ENCODE measurements around the gene ERBB3. TPM values are rescaled to one million over a fixed set of nuclear protein-coding genes. Genes with fewer than 3 reads are reported as not detected.

ERBB3 gene
- total RNA-seq, 1 experiment from 2014 or later = 170 TPM

- no peak overlapping the region for H3K4me3 Mint-ChIP-seq (ENCODE audit: low read depth, unreplicated experiment)
- H3K27ac Mint-ChIP-seq (ENCODE audit: unreplicated experiment) = no peak overlapping the region
- H3K9me3 Mint-ChIP-seq (ENCODE audit: low read depth, unreplicated experiment) = no peaks in the 10 kb centered on the region
- peaks cover 21% of the 10 kb centered on the region for H3K4me1 Mint-ChIP-seq (ENCODE audit: low read depth, unreplicated experiment)
- CTCF ChIA-PET = no interaction called here
- intact Hi-C loops (cut with micrococcal nuclease; ENCODE audit: unreplicated experiment) = no loop called here
- no TSS peak for BruUV-seq (replicated peaks)
- DNase-seq = peak; percentile 39
- H3K27me3 Mint-ChIP-seq (ENCODE audit: unreplicated experiment) = no peaks in the 10 kb centered on the region
- TF ChIP-seq CTCF (IDR thresholded peaks at IDR 0.05; ENCODE audit: unreplicated experiment) = no peak
- H3K36me3 Mint-ChIP-seq (ENCODE audit: insufficient read depth, unreplicated experiment) = peaks cover 66% of the 10 kb centered on the region
These were observed 7.3 kb downstream of the ERBB3 start for GRCh38 chr12:56087220-56087619.

GRCh38 chr12:56097738-56098137 is 17.8 kb downstream of the ERBB3 start:
- Mint-ChIP-seq H3K27me3 (ENCODE audit: unreplicated experiment) (no peaks in the 10 kb centered on the region), H3K9me3 (ENCODE audit: low read depth, unreplicated experiment) (no peaks in the 10 kb centered on the region), H3K36me3 (ENCODE audit: insufficient read depth, unreplicated experiment) (peaks cover 89% of the 10 kb centered on the region), H3K4me3 (ENCODE audit: low read depth, unreplicated experiment) (no peak overlapping the region), H3K27ac (ENCODE audit: unreplicated experiment) (no peak overlapping the region), H3K4me1 (ENCODE audit: low read depth, unreplicated experiment) (no peaks in the 10 kb centered on the region)
- TF ChIP-seq CTCF (IDR thresholded peaks at IDR 0.05; ENCODE audit: unreplicated experiment) = no peak
- intact Hi-C loops (cut with micrococcal nuclease; ENCODE audit: unreplicated experiment) = no loop called here
- CTCF ChIA-PET = no interaction called here
- no peak for DNase-seq
- BruUV-seq (replicated peaks) = no TSS peak

GRCh38 chr12:56098592-56098991 is 18.6 kb downstream of the ERBB3 start:
- CTCF ChIA-PET = interaction anchor here (0.7 kb wide), 2 partner anchors 12 to 31 kb away, joined by 5 read pairs; no protein-coding TSS in a partner anchor
- peaks cover 84% of the 10 kb centered on the region for H3K36me3 Mint-ChIP-seq (ENCODE audit: insufficient read depth, unreplicated experiment)
- no peaks in the 10 kb centered on the region for H3K27me3 Mint-ChIP-seq (ENCODE audit: unreplicated experiment)
- intact Hi-C loops (cut with micrococcal nuclease; ENCODE audit: unreplicated experiment) = no loop called here
- no peak for TF ChIP-seq CTCF (IDR thresholded peaks at IDR 0.05; ENCODE audit: unreplicated experiment)
- no peak overlapping the region for H3K27ac Mint-ChIP-seq (ENCODE audit: unreplicated experiment)
- no peaks in the 10 kb centered on the region for H3K4me1 Mint-ChIP-seq (ENCODE audit: low read depth, unreplicated experiment)
- BruUV-seq (replicated peaks) = no TSS peak
- H3K9me3 Mint-ChIP-seq (ENCODE audit: low read depth, unreplicated experiment) = no peaks in the 10 kb centered on the region
- no peak for DNase-seq
- no peak overlapping the region for H3K4me3 Mint-ChIP-seq (ENCODE audit: low read depth, unreplicated experiment)

GRCh38 chr12:56099787-56100186 is 19.8 kb downstream of the ERBB3 start:
- intact Hi-C loops (cut with micrococcal nuclease; ENCODE audit: unreplicated experiment) = loop anchor here (5.0 kb wide), 1 partner anchor 362 kb away; no protein-coding TSS in a partner anchor

More at GRCh38 chr12:56099787-56100186, 19.8 kb downstream of the ERBB3 start:
- CTCF ChIA-PET = interaction anchor here (0.6 to 0.7 kb wide), 2 partner anchors 188 to 852 kb away, joined by 3 to 6 read pairs; no protein-coding TSS in a partner anchor
- Mint-ChIP-seq H3K27ac (ENCODE audit: unreplicated experiment) (no peak overlapping the region), H3K4me3 (ENCODE audit: low read depth, unreplicated experiment) (no peak overlapping the region), H3K9me3 (ENCODE audit: low read depth, unreplicated experiment) (no peaks in the 10 kb centered on the region), H3K36me3 (ENCODE audit: insufficient read depth, unreplicated experiment) (peaks cover 84% of the 10 kb centered on the region), H3K27me3 (ENCODE audit: unreplicated experiment) (no peaks in the 10 kb centered on the region), H3K4me1 (ENCODE audit: low read depth, unreplicated experiment) (no peaks in the 10 kb centered on the region)
- TF ChIP-seq CTCF (IDR thresholded peaks at IDR 0.05; ENCODE audit: unreplicated experiment) = no peak
- no TSS peak for BruUV-seq (replicated peaks)
- DNase-seq = no peak
